PC-9 (cell line): ENCODE results near the gene OSMR. TPM values are rescaled to one million over a fixed set of nuclear protein-coding genes. Genes with fewer than 3 reads are reported as not detected.

ENCODE experiments used
- BruUV-seq: library from RNA; stranded (reverse); fragments of 400-500 nt; replicated peaks from 2 replicates; lab custom pipeline; 2021; lab: Mats Ljungman, UMichigan
- CTCF ChIA-PET: fragments of 300-600 bp; sonication (Branson Sonifier 250); formaldehyde crosslinking; loops from one replicate; lab custom pipeline; 2022; ENCODE audit warnings: antibody characterized with exemption; lab: Charles Lee
- POLR2A ChIA-PET: fragments of 300-600 bp; sonication (Branson Sonifier 250); formaldehyde crosslinking; loops from one replicate; lab custom pipeline; 2022; ENCODE audit warnings: antibody characterized with exemption; ENCODE audit not compliant: unreplicated experiment; lab: Charles Lee
- DNase-seq, 2 experiments: peaks; one replicate each; pipeline versions ENCODE4 v3.0.0 to v3.0.0-alpha.2; 2015 to 2022; ENCODE audit warnings: mixed read lengths in 1 of 2
- H2AFZ ChIP-seq: fragments of 200-600 bp; sonication (generic); 2 replicates; pipeline ENCODE4 v1.8.1; 2017; ENCODE audit warnings: antibody characterized with exemption
- H3F3A ChIP-seq: fragments of 200-600 bp; sonication (generic); 2 replicates; pipeline ENCODE4 v1.8.1; 2017; ENCODE audit warnings: antibody characterized with exemption, mild to moderate bottlenecking, low read depth; ENCODE audit not compliant: insufficient read depth
- H3K27ac ChIP-seq: fragments of 200-600 bp; sonication (generic); 2 replicates; pipeline ENCODE4 v1.6.1; 2016; ENCODE audit warnings: mixed run types
- H3K27me3 ChIP-seq: fragments of 200-600 bp; sonication (generic); 2 replicates; pipeline ENCODE4 v1.6.1; 2016; ENCODE audit warnings: low read depth, mixed run types; ENCODE audit not compliant: insufficient read depth
- H3K36me3 ChIP-seq: fragments of 200-600 bp; sonication (generic); 2 replicates; pipeline ENCODE4 v1.6.1; 2016; ENCODE audit warnings: low read depth, mixed run types
- H3K4me1 ChIP-seq: fragments of 200-600 bp; sonication (generic); replicated peaks from 2 replicates; pipeline ENCODE4 v1.6.1; 2016; ENCODE audit warnings: mixed run types; ENCODE audit not compliant: insufficient read depth
- H3K4me2 ChIP-seq: fragments of 200-600 bp; sonication (generic); 2 replicates; pipeline ENCODE4 v1.6.1; 2017; ENCODE audit warnings: mixed run types
- H3K4me3 ChIP-seq: fragments of 200-600 bp; sonication (generic); 2 replicates; pipeline ENCODE4 v1.6.1; 2016; ENCODE audit warnings: mixed run types
- H3K79me2 ChIP-seq: fragments of 200-600 bp; sonication (generic); 2 replicates; pipeline ENCODE4 v1.6.1; 2017; ENCODE audit warnings: low read depth, mixed run types
- H3K9me2 ChIP-seq: fragments of 200-600 bp; sonication (generic); 2 replicates; pipeline ENCODE4 v1.8.1; 2017; ENCODE audit warnings: mild to moderate bottlenecking; ENCODE audit not compliant: insufficient read depth
- H3K9me3 ChIP-seq: fragments of 200-600 bp; sonication (generic); 2 replicates; pipeline ENCODE4 v1.8.1; 2016; ENCODE audit warnings: low read depth; ENCODE audit not compliant: insufficient read depth
- H4K20me1 ChIP-seq: fragments of 200-600 bp; sonication (generic); 2 replicates; pipeline ENCODE4 v1.8.1; 2017; ENCODE audit not compliant: insufficient read depth
- CTCF ChIP-seq: fragments of 200-600 bp; sonication (generic); conservative IDR thresholded peaks from 2 replicates; pipeline ENCODE4 v1.6.1; 2017; ENCODE audit warnings: mixed run types, antibody characterized with exemption, mild to moderate bottlenecking, moderate library complexity
- EZH2 ChIP-seq: fragments of 200-600 bp; sonication (generic); IDR thresholded peaks from 2 replicates; pipeline ENCODE4 v1.8.0; 2017; ENCODE audit warnings: antibody characterized with exemption, low read depth
- intact Hi-C: fragments of 100-400 bp; cut with micrococcal nuclease; formaldehyde crosslinking; loops from one replicate; pipeline ENCODE4 v1.10.0; 2022; ENCODE audit not compliant: unreplicated experiment
- total RNA-seq: library from RNA; stranded (reverse); gene quantifications from 2 replicates; pipeline ENCODE4 v1.2.3, GENCODE V29; 2021

The OSMR gene
- total RNA-seq, 1 experiment from 2014 or later = 65.4 TPM

- Histone ChIP-seq H3K9me2 (no peaks in the 10 kb centered on the region), H3K79me2 (peaks cover 91% of the 10 kb centered on the region), H3K27ac (peak overlapping the region; percentile 95), H4K20me1 (no peaks in the 10 kb centered on the region), H3F3A (peaks cover 27% of the 10 kb centered on the region), H3K36me3 (peaks cover 57% of the 10 kb centered on the region), H3K27me3 (no peaks in the 10 kb centered on the region), H3K4me3 (peak overlapping the region; percentile 17; the same call in 1 of the 2 replicates), H2AFZ (no peak overlapping the region), H3K4me2 (peak overlapping the region; percentile 77), H3K9me3 (peaks cover 19% of the 10 kb centered on the region), H3K4me1 (peaks cover 40% of the 10 kb centered on the region)
- CTCF ChIA-PET = interaction anchor here (0.6 kb wide), 1 partner anchor 22 kb away, joined by 3 read pairs; no protein-coding TSS in a partner anchor
- TF ChIP-seq CTCF (no peak), EZH2 (no peak)
- intact Hi-C loops = loop anchor here (1.0 to 2.0 kb wide), 3 partner anchors 9 to 247 kb away; no protein-coding TSS in a partner anchor
- POLR2A ChIA-PET = interaction anchor here (0.6 to 1.5 kb wide), 3 partner anchors 18 to 433 kb away, joined by 3 to 18 read pairs (median 7); no protein-coding TSS in a partner anchor
- BruUV-seq = TSS peak; percentile 100
- DNase-seq = peak; percentile 84 to 100
These were observed 8.1 kb downstream of the OSMR start for GRCh38 chr5:38853753-38854470.

GRCh38 chr5:38854907-38855306 is 9.1 kb downstream of the OSMR start:
- H3K4me3 ChIP-seq = no peak overlapping the region
- H2AFZ ChIP-seq = no peak overlapping the region
- H3K9me2 ChIP-seq = no peaks in the 10 kb centered on the region
- H3K4me2 ChIP-seq = peak overlapping the region; percentile 77
- POLR2A ChIA-PET = interaction anchor here (0.7 kb wide), 1 partner anchor 17 kb away, joined by 3 read pairs; no protein-coding TSS in a partner anchor
- no peak for DNase-seq
- H3K79me2 ChIP-seq = peaks cover 91% of the 10 kb centered on the region
- H3K27ac ChIP-seq = peak overlapping the region; percentile 95
- H4K20me1 ChIP-seq = no peaks in the 10 kb centered on the region
- H3K9me3 ChIP-seq = peaks cover 29% of the 10 kb centered on the region
- peaks cover 30% of the 10 kb centered on the region for H3K4me1 ChIP-seq
- CTCF ChIA-PET = interaction anchor here (0.6 kb wide), 1 partner anchor 260 kb away, joined by 4 read pairs; no protein-coding TSS in a partner anchor
- H3K36me3 ChIP-seq = peaks cover 55% of the 10 kb centered on the region
- intact Hi-C loops = loop anchor here (1.0 to 2.0 kb wide), 3 partner anchors 10 to 246 kb away; no protein-coding TSS in a partner anchor
- no TSS peak for BruUV-seq
- peaks cover 27% of the 10 kb centered on the region for H3F3A ChIP-seq
- TF ChIP-seq EZH2 = no peak
- no peak for TF ChIP-seq CTCF
- no peaks in the 10 kb centered on the region for H3K27me3 ChIP-seq

GRCh38 chr5:38856660-38857059 is 10.8 kb downstream of the OSMR start:
- Histone ChIP-seq H3F3A (peaks cover 27% of the 10 kb centered on the region), H3K9me2 (no peaks in the 10 kb centered on the region), H3K79me2 (peaks cover 85% of the 10 kb centered on the region), H3K4me3 (no peak overlapping the region), H3K4me1 (peaks cover 26% of the 10 kb centered on the region), H3K36me3 (peaks cover 40% of the 10 kb centered on the region), H3K27ac (no peak overlapping the region), H2AFZ (no peak overlapping the region), H3K9me3 (peaks cover 24% of the 10 kb centered on the region), H4K20me1 (no peaks in the 10 kb centered on the region), H3K27me3 (no peaks in the 10 kb centered on the region), H3K4me2 (no peak overlapping the region)
- ChIA-PET CTCF (interaction anchor here (1.1 kb wide), 1 partner anchor 9 kb away, joined by 3 read pairs; no protein-coding TSS in a partner anchor), POLR2A (no interaction called here)
- no peak for DNase-seq
- BruUV-seq = no TSS peak
- intact Hi-C loops = no loop called here
- TF ChIP-seq CTCF = no peak
- no peak for TF ChIP-seq EZH2
